ENCODE measurements around the gene LRRC8D.
A peak's percentile ranks its signal among the peaks of the same experiment; 100 is the strongest.

Gene LRRC8D

GRCh38 chr1:89952605-89953130 is 131.8 kb downstream of the LRRC8D start:
- H3K9me2 ChIP-seq (replicated peaks; ENCODE audit: low read depth, low read length), result no peaks in the 10 kb centered on the region
- no peaks in the 10 kb centered on the region for H4K20me1 ChIP-seq (ENCODE audit: insufficient read depth, low read length, poor library complexity, severe bottlenecking)
- H3K79me2 ChIP-seq (ENCODE audit: insufficient read depth, low read length), result no peaks in the 10 kb centered on the region
- H3K27me3 ChIP-seq (ENCODE audit: insufficient read depth, low read length, poor library complexity, severe bottlenecking), result no peaks in the 10 kb centered on the region
- TF ChIP-seq CTCF (conservative IDR thresholded peaks at IDR 0.05; ENCODE audit: low read length), result no peak
- TF ChIP-seq EZH2phosphoT487 (IDR thresholded peaks at IDR 0.05; ENCODE audit: borderline replicate concordance), result no peak
- no peaks in the 10 kb centered on the region for H3K36me3 ChIP-seq (ENCODE audit: insufficient read depth, low read length)
- peak overlapping the region; percentile 32 for H3K4me2 ChIP-seq (ENCODE audit: low read depth, low read length, poor library complexity, severe bottlenecking)
- no peak overlapping the region; the same call in 1 of the 2 replicates for H2AFZ ChIP-seq (ENCODE audit: low read length)
- no peak overlapping the region for H3K9ac ChIP-seq (ENCODE audit: low read depth, low read length, poor library complexity, severe bottlenecking)
- 0 out of 2 replicates have a peak, but pooled peaks cover 4% of the 10 kb centered on the region for H3F3A ChIP-seq (ENCODE audit: low read depth)
- peaks cover 42% of the 10 kb centered on the region for H3K4me1 ChIP-seq (ENCODE audit: insufficient read depth, low read length, poor library complexity, severe bottlenecking)
- no peaks in the 10 kb centered on the region for H3K9me3 ChIP-seq (ENCODE audit: insufficient read depth, low read depth, low read length)
- no peak overlapping the region for H3K4me3 ChIP-seq (ENCODE audit: low read length, poor library complexity, severe bottlenecking)

GRCh38 chr1:89953131-89953626 is 132.3 kb downstream of the LRRC8D start:
- Histone ChIP-seq H3K9ac (ENCODE audit: low read depth, low read length, poor library complexity, severe bottlenecking) (no peak overlapping the region), H3K79me2 (ENCODE audit: insufficient read depth, low read length) (no peaks in the 10 kb centered on the region), H3K27me3 (ENCODE audit: insufficient read depth, low read length, poor library complexity, severe bottlenecking) (no peaks in the 10 kb centered on the region), H4K20me1 (ENCODE audit: insufficient read depth, low read length, poor library complexity, severe bottlenecking) (no peaks in the 10 kb centered on the region), H3K4me1 (ENCODE audit: insufficient read depth, low read length, poor library complexity, severe bottlenecking) (peaks cover 45% of the 10 kb centered on the region), H3F3A (ENCODE audit: low read depth) (0 out of 2 replicates have a peak, but pooled peaks cover 4% of the 10 kb centered on the region), H3K36me3 (ENCODE audit: insufficient read depth, low read length) (no peaks in the 10 kb centered on the region), H2AFZ (ENCODE audit: low read length) (no peak overlapping the region; the same call in 1 of the 2 replicates), H3K9me3 (ENCODE audit: insufficient read depth, low read depth, low read length) (no peaks in the 10 kb centered on the region), H3K9me2 (replicated peaks; ENCODE audit: low read depth, low read length) (no peaks in the 10 kb centered on the region), H3K4me3 (ENCODE audit: low read length, poor library complexity, severe bottlenecking) (no peak overlapping the region), H3K4me2 (ENCODE audit: low read depth, low read length, poor library complexity, severe bottlenecking) (peak overlapping the region; percentile 32)
- TF ChIP-seq EZH2phosphoT487 (IDR thresholded peaks at IDR 0.05; ENCODE audit: borderline replicate concordance), result no peak
- peak; percentile 70 for TF ChIP-seq CTCF (conservative IDR thresholded peaks at IDR 0.05; ENCODE audit: low read length)

- Histone ChIP-seq H3K4me1 (ENCODE audit: insufficient read depth, low read length, poor library complexity, severe bottlenecking) (peaks cover 45% of the 10 kb centered on the region), H3K27me3 (ENCODE audit: insufficient read depth, low read length, poor library complexity, severe bottlenecking) (no peaks in the 10 kb centered on the region), H4K20me1 (ENCODE audit: insufficient read depth, low read length, poor library complexity, severe bottlenecking) (no peaks in the 10 kb centered on the region), H3K9me3 (ENCODE audit: insufficient read depth, low read depth, low read length) (0 out of 2 replicates have a peak, but pooled peaks cover under 1% of the 10 kb centered on the region), H3F3A (ENCODE audit: low read depth) (0 out of 2 replicates have a peak, but pooled peaks cover 4% of the 10 kb centered on the region), H3K9ac (ENCODE audit: low read depth, low read length, poor library complexity, severe bottlenecking) (no peak overlapping the region), H3K4me2 (ENCODE audit: low read depth, low read length, poor library complexity, severe bottlenecking) (peak overlapping the region; percentile 16), H3K4me3 (ENCODE audit: low read length, poor library complexity, severe bottlenecking) (no peak overlapping the region), H3K9me2 (replicated peaks; ENCODE audit: low read depth, low read length) (no peaks in the 10 kb centered on the region), H3K36me3 (ENCODE audit: insufficient read depth, low read length) (no peaks in the 10 kb centered on the region), H2AFZ (ENCODE audit: low read length) (no peak overlapping the region), H3K79me2 (ENCODE audit: insufficient read depth, low read length) (no peaks in the 10 kb centered on the region)
- TF ChIP-seq EZH2phosphoT487 (IDR thresholded peaks at IDR 0.05; ENCODE audit: borderline replicate concordance), result no peak
- no peak for TF ChIP-seq CTCF (conservative IDR thresholded peaks at IDR 0.05; ENCODE audit: low read length)
Measured at GRCh38 chr1:89953929-89954328, 133.1 kb downstream of the LRRC8D start.
